GM19035 (cell line): Measurements from ENCODE around the gene TNFRSF14.
A peak's percentile ranks its signal among the peaks of the same experiment; 100 is the strongest.
"Not testable (repeated sequence)": the region's sequence is repeated elsewhere in the genome, so short reads cannot be mapped to it uniquely, and the experiment has no call there.

Experiments
- ATAC-seq: cut with Tn5 transposase; IDR thresholded peaks from one replicate; pipeline ENCODE4 v1.9.1; 2021; ENCODE audit not compliant: unreplicated experiment

Gene TNFRSF14

GRCh38 chr1:2553076-2553475 is 3.1 kb upstream of the TNFRSF14 start:
- not testable (repeated sequence) for ATAC-seq

- ATAC-seq, result no peak
Observed at GRCh38 chr1:2553871-2554620, 2.1 kb upstream of the TNFRSF14 start.

DNA sequence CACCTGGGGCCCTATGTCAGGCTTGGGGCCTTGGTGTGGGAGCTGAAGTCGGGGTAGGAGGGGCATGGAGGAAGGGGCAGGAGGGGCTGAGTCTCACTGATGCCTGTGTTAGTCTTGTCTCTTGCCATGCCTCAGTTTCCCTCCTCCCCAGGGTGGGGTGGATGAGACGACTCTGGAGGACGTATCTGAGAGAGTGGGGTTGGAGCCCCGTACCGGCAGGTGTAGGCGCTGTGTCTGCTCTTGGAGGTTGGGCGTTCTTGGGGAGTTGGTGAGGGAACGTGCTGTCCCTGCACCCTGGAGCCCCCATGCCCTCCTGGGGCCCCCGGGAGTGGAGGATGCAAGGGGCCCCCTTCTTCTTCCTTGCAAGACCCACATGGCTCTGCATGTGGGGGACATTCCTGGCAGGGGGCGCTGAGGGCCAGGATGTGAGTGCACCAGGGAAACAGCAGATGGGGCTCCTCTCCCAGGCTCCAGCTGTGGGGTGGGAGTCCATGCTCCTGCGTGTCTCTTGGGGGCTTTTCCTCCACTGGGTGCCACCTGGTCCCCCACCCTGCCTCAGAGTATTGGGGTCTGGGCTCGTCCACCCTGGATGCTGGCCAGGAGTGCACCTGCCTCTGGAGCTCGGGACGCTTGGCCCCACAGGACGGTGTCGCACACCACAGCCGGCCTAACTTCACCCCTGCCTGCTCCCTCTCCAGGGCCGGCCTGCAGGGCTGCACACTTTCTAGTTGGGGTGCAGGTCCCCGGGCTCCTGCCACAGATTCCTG is 1.4 kb upstream of the TNFRSF14 start:
- no peak for ATAC-seq

GRCh38 chr1:2555634-2556276 is 416 bp upstream of the TNFRSF14 start:
- ATAC-seq, result peak; percentile 34

DNA sequence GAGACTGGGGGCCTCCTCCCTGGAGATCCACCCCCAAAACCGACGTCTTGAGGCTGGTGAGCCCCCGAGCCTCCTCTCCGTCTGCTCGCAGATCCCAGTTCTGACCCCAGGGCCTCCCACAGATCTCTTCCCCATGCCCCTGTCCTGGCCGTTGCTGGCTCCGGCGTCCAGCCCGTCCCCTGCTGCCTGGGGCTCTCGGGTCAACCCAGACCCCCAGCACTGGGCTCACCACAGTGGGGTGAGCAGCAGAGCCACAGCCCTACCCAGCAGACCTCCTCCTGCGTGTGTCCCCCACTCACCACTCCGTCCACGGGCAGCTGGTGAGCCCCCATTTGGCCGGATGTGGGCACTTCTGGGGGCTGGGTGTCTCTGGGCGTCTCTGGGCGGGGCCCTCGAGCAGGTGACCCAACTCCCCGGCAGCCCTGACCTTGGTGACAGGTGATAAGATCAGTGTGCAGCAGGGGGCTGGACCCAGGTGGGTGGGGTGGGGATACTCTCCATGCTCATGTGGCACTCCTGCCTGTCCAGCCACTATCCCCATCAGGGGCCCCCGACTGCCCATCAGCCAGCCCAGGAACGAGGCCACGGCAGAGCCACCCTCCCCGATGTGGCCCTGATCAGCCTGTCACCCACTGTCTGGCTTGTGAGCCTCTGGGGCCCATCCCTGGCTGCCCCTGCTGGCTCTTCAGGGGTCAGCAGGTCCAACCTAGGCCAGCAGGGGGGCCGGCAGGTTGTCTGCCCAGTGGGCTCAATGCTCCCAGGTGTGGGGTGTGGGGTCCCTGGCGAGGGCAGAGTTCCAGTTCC is 709 bp downstream of the TNFRSF14 start:
- ATAC-seq, result peak; percentile 30

DNA sequence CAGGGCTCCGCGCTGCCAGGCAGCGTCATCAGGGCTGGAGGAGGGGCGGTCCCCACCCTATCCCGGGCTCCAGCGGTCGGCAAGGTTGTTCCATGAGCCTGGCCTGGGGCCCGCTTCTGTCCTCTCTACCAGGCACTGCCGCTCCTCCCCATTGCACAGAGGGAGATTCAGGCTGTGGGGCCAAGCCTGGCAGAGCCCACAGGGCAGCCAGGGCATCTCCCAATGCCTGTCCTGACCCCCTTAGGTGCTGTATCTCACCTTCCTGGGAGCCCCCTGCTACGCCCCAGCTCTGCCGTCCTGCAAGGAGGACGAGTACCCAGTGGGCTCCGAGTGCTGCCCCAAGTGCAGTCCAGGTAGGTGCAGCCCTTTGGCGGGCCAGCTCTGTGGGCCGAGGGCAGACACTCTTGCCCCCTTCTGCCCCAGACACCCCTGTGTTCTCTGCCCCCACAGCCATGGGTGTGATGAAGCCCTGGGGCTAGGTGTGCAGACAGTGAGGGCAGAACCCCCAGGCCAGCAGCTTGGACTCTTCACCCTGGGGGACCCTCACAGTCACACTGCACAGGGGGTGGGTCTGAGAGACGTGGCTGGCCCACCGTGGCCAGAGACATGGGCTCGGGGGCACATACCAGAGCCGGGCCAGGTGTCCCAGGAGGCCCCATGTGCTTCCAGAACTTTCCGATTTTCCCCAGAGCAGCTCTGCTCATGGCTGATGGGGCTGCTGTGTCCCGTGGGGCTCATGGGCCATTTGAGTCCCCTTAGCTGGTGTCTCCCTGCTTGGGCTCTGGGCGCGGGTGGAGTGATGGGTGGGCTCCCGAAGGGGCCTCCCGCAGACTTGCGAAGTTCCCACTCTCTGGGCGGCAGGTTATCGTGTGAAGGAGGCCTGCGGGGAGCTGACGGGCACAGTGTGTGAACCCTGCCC is 1.6 kb downstream of the TNFRSF14 start:
- ATAC-seq, result no peak

DNA sequence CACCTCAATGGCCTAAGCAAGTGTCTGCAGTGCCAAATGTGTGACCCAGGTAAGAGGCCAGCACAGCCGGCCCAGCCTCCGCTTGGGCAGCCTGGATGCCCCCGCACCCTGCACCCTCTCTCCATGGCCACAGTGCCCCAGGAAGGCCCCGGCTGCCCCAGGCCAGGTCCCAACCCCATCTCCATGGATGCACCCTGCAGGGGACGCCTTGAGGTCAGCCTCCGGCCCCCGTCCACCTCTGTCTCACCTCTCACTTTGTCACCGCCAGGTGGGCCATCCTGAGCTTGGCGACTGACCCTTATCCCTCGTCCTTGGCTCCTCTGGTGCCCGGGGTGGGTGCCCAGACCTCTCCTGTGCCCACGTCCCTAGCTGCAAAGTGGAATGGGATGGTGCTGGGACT is 2.2 kb downstream of the TNFRSF14 start:
- ATAC-seq, result no peak

DNA sequence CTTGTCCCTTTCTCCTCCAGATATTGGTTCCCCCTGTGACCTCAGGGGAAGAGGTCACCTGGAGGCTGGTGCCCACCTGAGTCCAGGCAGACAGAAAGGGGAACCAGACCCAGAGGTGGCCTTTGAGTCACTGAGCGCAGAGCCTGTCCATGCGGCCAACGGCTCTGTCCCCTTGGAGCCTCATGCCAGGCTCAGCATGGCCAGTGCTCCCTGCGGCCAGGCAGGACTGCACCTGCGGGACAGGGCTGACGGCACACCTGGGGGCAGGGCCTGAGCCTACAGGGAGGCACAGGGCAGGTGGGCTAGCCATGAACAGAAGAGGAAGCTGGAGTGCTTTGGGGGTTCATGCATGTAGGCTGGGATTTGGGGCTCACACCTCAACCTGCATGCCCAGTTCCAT is 2.7 kb downstream of the TNFRSF14 start:
- ATAC-seq, result no peak

DNA sequence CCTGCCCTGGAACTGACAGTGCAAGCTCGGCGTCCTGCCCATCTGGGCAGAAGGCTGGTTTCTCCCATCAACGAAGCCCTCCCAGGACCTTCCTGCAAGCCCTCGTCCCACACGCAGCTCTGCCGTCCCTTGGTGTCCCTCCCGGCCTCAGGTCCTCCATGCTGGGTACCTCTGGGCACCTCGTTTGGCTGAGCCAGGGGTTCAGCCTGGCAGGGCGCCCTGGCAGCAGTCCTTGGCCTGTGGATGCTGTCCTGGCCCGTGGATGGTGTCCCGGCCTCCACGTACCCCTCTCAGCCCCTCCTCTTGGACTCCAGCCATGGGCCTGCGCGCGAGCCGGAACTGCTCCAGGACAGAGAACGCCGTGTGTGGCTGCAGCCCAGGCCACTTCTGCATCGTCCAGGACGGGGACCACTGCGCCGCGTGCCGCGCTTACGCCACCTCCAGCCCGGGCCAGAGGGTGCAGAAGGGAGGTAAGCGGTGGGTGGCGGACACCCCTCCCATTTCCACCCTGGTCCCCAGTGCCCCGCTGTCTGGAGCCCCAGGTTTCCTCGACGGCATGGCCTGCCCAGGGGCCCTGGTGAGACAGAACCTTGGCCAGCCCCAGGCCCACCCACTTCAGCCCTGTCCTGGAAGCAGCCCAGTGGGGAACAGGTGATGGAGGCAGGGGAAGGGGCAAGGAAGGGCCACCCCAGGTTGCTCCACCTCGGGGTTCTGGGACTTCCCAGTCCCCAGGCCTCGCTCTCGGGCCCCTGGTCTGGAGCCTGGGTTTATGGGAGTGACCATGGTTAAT is 3.5 kb downstream of the TNFRSF14 start:
- no peak for ATAC-seq

DNA sequence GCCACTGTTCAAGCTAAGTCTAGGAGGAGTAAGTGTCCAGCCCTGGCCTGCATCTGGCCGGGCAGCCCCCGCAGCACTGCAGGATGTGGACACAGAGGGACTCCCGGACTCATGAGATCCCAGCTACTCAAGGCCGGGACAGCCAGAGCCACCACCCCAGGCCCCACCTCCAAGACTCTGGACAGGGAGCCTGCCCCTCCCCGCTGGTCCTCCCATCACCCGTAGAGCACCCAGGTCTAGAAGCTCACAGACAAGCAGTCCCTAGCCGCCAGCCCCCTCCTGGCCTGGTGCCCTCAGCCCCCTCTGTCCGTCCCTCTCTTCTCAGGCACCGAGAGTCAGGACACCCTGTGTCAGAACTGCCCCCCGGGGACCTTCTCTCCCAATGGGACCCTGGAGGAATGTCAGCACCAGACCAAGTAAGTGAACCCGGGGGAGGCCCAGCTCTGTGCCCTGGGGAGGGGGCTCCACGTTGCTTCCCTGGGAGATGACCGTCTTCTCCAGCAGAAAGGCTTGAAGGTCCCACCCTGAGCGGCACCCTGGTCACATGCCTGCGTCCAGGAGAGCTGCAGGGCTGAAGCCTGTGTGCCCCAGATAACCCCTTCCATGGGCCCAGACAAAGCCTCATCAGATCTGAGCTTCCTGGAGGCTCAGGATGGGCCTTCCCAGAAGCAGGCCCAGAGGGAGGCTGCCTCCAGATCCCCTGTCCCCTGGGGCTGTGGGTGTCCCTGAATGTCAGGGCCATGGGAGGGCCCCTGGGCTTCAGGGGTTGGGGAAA is 4.3 kb downstream of the TNFRSF14 start:
- no peak for ATAC-seq

DNA sequence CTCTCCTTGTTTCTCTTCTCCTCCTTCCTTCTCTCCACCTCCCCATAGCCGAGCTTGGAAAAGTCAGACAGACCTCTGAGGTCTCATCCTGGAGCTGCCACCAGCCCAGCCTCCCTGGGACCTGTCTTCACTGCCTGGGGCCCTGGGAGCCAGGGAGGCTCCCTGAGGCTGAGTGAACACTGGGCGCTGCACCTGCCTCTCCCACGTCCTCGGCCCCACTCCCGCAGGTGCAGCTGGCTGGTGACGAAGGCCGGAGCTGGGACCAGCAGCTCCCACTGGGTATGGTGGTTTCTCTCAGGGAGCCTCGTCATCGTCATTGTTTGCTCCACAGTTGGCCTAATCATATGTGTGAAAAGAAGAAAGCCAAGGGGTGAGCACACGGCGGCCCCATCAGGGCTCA is 5.3 kb downstream of the TNFRSF14 start:
- ATAC-seq, result no peak

GRCh38 chr1:2561898-2562895 is 6.0 kb downstream of the TNFRSF14 start:
- ATAC-seq, result no peak

DNA sequence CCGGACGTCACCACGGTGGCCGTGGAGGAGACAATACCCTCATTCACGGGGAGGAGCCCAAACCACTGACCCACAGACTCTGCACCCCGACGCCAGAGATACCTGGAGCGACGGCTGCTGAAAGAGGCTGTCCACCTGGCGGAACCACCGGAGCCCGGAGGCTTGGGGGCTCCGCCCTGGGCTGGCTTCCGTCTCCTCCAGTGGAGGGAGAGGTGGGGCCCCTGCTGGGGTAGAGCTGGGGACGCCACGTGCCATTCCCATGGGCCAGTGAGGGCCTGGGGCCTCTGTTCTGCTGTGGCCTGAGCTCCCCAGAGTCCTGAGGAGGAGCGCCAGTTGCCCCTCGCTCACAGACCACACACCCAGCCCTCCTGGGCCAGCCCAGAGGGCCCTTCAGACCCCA is 7.0 kb downstream of the TNFRSF14 start:
- no peak for ATAC-seq

GRCh38 chr1:2564006-2564814 is 8.0 kb downstream of the TNFRSF14 start:
- no peak for ATAC-seq

DNA sequence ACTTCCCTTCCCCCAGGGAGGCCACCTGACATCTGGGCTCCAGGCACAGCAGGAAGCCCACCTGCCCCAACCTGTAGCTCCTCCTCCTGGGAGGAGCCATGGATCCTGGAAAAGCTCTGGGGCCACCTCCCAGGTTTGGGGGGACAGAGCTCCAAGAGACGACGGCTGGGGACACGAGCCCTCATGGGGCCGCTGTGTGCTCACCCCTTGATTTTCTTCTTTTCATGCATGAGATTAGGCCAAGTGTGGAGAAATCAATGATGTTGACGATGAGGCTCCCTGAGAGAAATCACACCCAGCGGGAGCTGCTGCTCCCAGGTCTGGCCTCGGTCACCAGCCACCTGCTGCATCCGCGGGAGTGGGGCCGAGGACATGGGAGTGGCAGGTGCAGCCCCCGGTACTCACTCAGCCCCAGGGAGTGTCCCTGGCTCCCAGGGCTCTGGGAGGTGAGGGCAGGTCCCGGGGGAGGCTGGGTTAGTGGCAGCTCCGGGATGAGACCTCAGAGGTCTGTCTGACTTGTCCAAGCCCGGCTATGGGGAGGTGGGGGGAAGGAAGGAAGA is 8.7 kb downstream of the TNFRSF14 start:
- ATAC-seq, result no peak
